Liver (tissue), 9 donors: ENCODE results near the gene PSME2. TPM values are rescaled to one million over a fixed set of nuclear protein-coding genes. Genes with fewer than 3 reads are reported as not detected.
A peak's percentile ranks its signal among the peaks of the same experiment; 100 is the strongest.

Experiments
- DNase-seq: peaks from one replicate; pipeline ENCODE4 v3.0.0-alpha.2; 2017; ENCODE audit warnings: low spot score
- H3K27ac ChIP-seq, 2 donors: one replicate each; pipeline ENCODE4 v1.7.0; 2013; ENCODE audit warnings: inconsistent platforms in 2 of 2, low read length in 2 of 2, control low read depth in 1 of 2, low read depth in 1 of 2, mild to moderate bottlenecking in 1 of 2
- H3K27me3 ChIP-seq, 4 donors: one replicate each; pipeline versions ENCODE4 v1.6.1 to v1.7.0; 2013; ENCODE audit warnings: low read length in 3 of 4, inconsistent platforms in 1 of 4, mild to moderate bottlenecking in 1 of 4, moderate library complexity in 1 of 4; ENCODE audit not compliant: control insufficient read depth in 4 of 4, insufficient read depth in 4 of 4
- H3K36me3 ChIP-seq, 4 donors: one replicate each; pipeline versions ENCODE4 v1.6.1 to v1.7.0; 2013; ENCODE audit warnings: low read length in 3 of 4, mild to moderate bottlenecking in 3 of 4, low read depth in 1 of 4, moderate library complexity in 1 of 4; ENCODE audit not compliant: control insufficient read depth in 4 of 4, insufficient read depth in 3 of 4
- H3K4me1 ChIP-seq, 4 donors: one replicate each; pipeline versions ENCODE4 v1.6.1 to v1.7.0; 2013; ENCODE audit warnings: low read length in 3 of 4, mild to moderate bottlenecking in 3 of 4, moderate library complexity in 1 of 4; ENCODE audit not compliant: control insufficient read depth in 4 of 4, insufficient read depth in 4 of 4
- H3K4me3 ChIP-seq, 3 donors: one replicate each; pipeline versions ENCODE4 v1.6.1 to v1.7.0; 2013; ENCODE audit warnings: low read length in 3 of 3, control low read depth in 1 of 3, low read depth in 1 of 3, mild to moderate bottlenecking in 1 of 3
- H3K9ac ChIP-seq, 2 donors: one replicate each; pipeline ENCODE4 v1.7.0; 2013; ENCODE audit warnings: low read length in 2 of 2, mild to moderate bottlenecking in 2 of 2, moderate library complexity in 2 of 2, control low read depth in 1 of 2, low read depth in 1 of 2
- H3K9me3 ChIP-seq, 4 donors: one replicate each; pipeline versions ENCODE4 v1.6.1 to v1.7.0; 2013; ENCODE audit warnings: low read length in 3 of 4; ENCODE audit not compliant: control insufficient read depth in 4 of 4
- ATF3 ChIP-seq: IDR thresholded peaks from 2 replicates; pipeline ENCODE4 v1.6.1; 2016; ENCODE audit warnings: antibody characterized with exemption
- CTCF ChIP-seq: fragments of 150-350 bp; IDR thresholded peaks from 2 replicates; pipeline ENCODE4 v1.5.1; 2017; ENCODE audit warnings: improper control_type of control experiment, low read depth, low read length; ENCODE audit not compliant: missing input control
- EGR1 ChIP-seq, 2 donors: IDR thresholded peaks; 2 replicates each; pipeline ENCODE4 v1.6.1; 2016 to 2018; ENCODE audit warnings: antibody characterized with exemption in 2 of 2, low read depth in 2 of 2
- FOXA2 ChIP-seq: IDR thresholded peaks from 2 replicates; pipeline ENCODE4 v1.6.1; 2016; ENCODE audit warnings: antibody characterized with exemption
- GABPA ChIP-seq, 2 donors: IDR thresholded peaks in 1 of 2; conservative IDR thresholded peaks in 1 of 2; 2 replicates each; pipeline ENCODE4 v1.6.1; 2016; ENCODE audit warnings: antibody characterized with exemption in 2 of 2, mild to moderate bottlenecking in 1 of 2, moderate library complexity in 1 of 2
- HNF4A ChIP-seq, 2 donors: conservative IDR thresholded peaks; 2 replicates each; pipeline ENCODE4 v1.6.1; 2016; ENCODE audit warnings: antibody characterized with exemption in 2 of 2, mild to moderate bottlenecking in 2 of 2
- HNF4G ChIP-seq: IDR thresholded peaks from 2 replicates; pipeline ENCODE4 v1.6.1; 2016; ENCODE audit warnings: antibody characterized with exemption
- JUND ChIP-seq, 2 donors: IDR thresholded peaks; 2 replicates each; pipeline ENCODE4 v1.6.1; 2016; ENCODE audit warnings: antibody characterized with exemption in 2 of 2
- MAX ChIP-seq: IDR thresholded peaks from 2 replicates; pipeline ENCODE4 v1.6.1; 2016; ENCODE audit warnings: antibody characterized with exemption
- NR2F2 ChIP-seq: IDR thresholded peaks from 2 replicates; pipeline ENCODE4 v1.6.1; 2016; ENCODE audit warnings: antibody characterized with exemption
- RAD21 ChIP-seq, 2 donors: IDR thresholded peaks; 2 replicates each; pipeline ENCODE4 v1.6.1; 2016; ENCODE audit warnings: antibody characterized with exemption in 2 of 2, mild to moderate bottlenecking in 2 of 2
- REST ChIP-seq: IDR thresholded peaks from 2 replicates; pipeline ENCODE4 v1.6.1; 2016; ENCODE audit warnings: antibody characterized with exemption, mild to moderate bottlenecking
- RXRA ChIP-seq, 2 donors: IDR thresholded peaks; 2 replicates each; pipeline ENCODE4 v1.6.1; 2017 to 2018; ENCODE audit warnings: antibody characterized with exemption in 2 of 2, mild to moderate bottlenecking in 1 of 2
- SP1 ChIP-seq: IDR thresholded peaks from 2 replicates; pipeline ENCODE4 v1.6.1; 2018; ENCODE audit warnings: antibody characterized with exemption, mild to moderate bottlenecking
- TAF1 ChIP-seq: conservative IDR thresholded peaks from 2 replicates; pipeline ENCODE4 v1.6.1; 2016; ENCODE audit warnings: antibody characterized with exemption, mild to moderate bottlenecking
- YY1 ChIP-seq: IDR thresholded peaks from 2 replicates; pipeline ENCODE4 v1.6.1; 2016; ENCODE audit warnings: antibody characterized with exemption, mild to moderate bottlenecking
- ZBTB33 ChIP-seq: IDR thresholded peaks from 2 replicates; pipeline ENCODE4 v1.6.1; 2016; ENCODE audit warnings: antibody characterized with exemption
- WGBS: extraction: QIAGEN DNeasy Blood & Tissue Kit; methylation state at CpG from one replicate; pipeline ENCODE4 v1.1.7; 2013; 5-methylcytosine and 5-hydroxymethylcytosine counted together
- polyA plus RNA-seq, 2 donors: library from polyadenylated mRNA; stranded (reverse) in 1 of 2; unstranded in 1 of 2; fragments of 200-250 nt in 1 of 2; fragments of >200 nt in 1 of 2; fragmentation: Nextera tagmentation in 1 of 2; extraction: Ambion mirVana in 1 of 2; gene quantifications; one replicate each; pipeline versions ENCODE4 v1.2.1 to v1.2.3, GENCODE V29; 2013 to 2015
- total RNA-seq, 2 donors: library from RNA; depleted of rRNA; stranded (reverse); fragments of >200 nt; gene quantifications; one replicate each; pipeline ENCODE4 v1.2.3, GENCODE V29; 2014
- donor health status: healthy.
- donor health status: healthy.
- donor health status: healthy.
- donor health status: healthy.
- donor health status: healthy.

Gene PSME2
- total and polyA plus RNA-seq, 4 donors, result 56.9 to 247 (median 92.7) TPM

GRCh38 chr14:24179294-24179960, 33.0 kb upstream of the PSME2 start:
- Histone ChIP-seq H3K27ac (peak overlapping the region; percentile 61 to 72), H3K27me3 (no peaks in the 10 kb centered on the region), H3K4me3 (no peak overlapping the region), H3K4me1 (peaks cover 0 to 22% (median 14%) of the 10 kb centered on the region in 4 donors), H3K9ac (no peak overlapping the region), H3K9me3 (no peaks in the 10 kb centered on the region), H3K36me3 (peaks cover 18 to 70% (median 25%) of the 10 kb centered on the region in 4 donors)
- 89% methylated on average over 14 of the region's 14 CpGs for WGBS
- TF ChIP-seq HNF4A (conservative IDR thresholded peaks at IDR 0.05), result no peak
- no peak for TF ChIP-seq JUND (IDR thresholded peaks at IDR 0.05)
- TF ChIP-seq REST, result no peak
- TF ChIP-seq SP1, result no peak
- TF ChIP-seq RXRA (IDR thresholded peaks at IDR 0.05), result no peak
- no peak for TF ChIP-seq RAD21 (IDR thresholded peaks at IDR 0.05)
- TF ChIP-seq GABPA (IDR thresholded peaks at IDR 0.05 in 1 of 2, conservative IDR thresholded peaks at IDR 0.05 in 1 of 2), result no peak
- TF ChIP-seq CTCF, result no peak
- no peak for TF ChIP-seq NR2F2
- no peak for TF ChIP-seq YY1
- TF ChIP-seq TAF1, result no peak
- no peak for TF ChIP-seq FOXA2
- no peak for TF ChIP-seq EGR1 (IDR thresholded peaks at IDR 0.05; ENCODE audit: low read depth in 2 of 2)
- TF ChIP-seq MAX, result no peak
- TF ChIP-seq ZBTB33, result no peak
- TF ChIP-seq HNF4G, result no peak
- no peak for TF ChIP-seq ATF3
- DNase-seq, result no peak
